Glutamatergic neuron (in vitro differentiated cells): ENCODE measurements around the gene ERICH3. TPM values are rescaled to one million over a fixed set of nuclear protein-coding genes. Genes with fewer than 3 reads are reported as not detected.

Experiments used
- DNase-seq: peaks from one replicate; pipeline ENCODE4 v3.0.0; 2022
- H3K27ac Mint-ChIP-seq: one replicate; pipeline ENCODE4 v1.8.0; 2020; ENCODE audit warnings: mild to moderate bottlenecking, mixed read lengths, inconsistent platforms; ENCODE audit not compliant: unreplicated experiment
- H3K27me3 Mint-ChIP-seq: one replicate; pipeline ENCODE4 v1.8.0; 2020; ENCODE audit warnings: mild to moderate bottlenecking, moderate library complexity, mixed read lengths, inconsistent platforms; ENCODE audit not compliant: unreplicated experiment
- H3K36me3 Mint-ChIP-seq: one replicate; pipeline ENCODE4 v1.8.0; 2020; ENCODE audit warnings: mild to moderate bottlenecking, mixed read lengths, inconsistent platforms; ENCODE audit not compliant: unreplicated experiment
- H3K4me1 Mint-ChIP-seq: one replicate; pipeline ENCODE4 v1.8.0; 2020; ENCODE audit warnings: mild to moderate bottlenecking, low read depth, mixed read lengths, inconsistent platforms; ENCODE audit not compliant: unreplicated experiment
- H3K4me3 Mint-ChIP-seq: one replicate; pipeline ENCODE4 v1.8.0; 2020; ENCODE audit warnings: mild to moderate bottlenecking, mixed read lengths, inconsistent platforms; ENCODE audit not compliant: unreplicated experiment
- H3K9me3 Mint-ChIP-seq: one replicate; pipeline ENCODE4 v1.8.0; 2020; ENCODE audit warnings: mild to moderate bottlenecking, moderate library complexity, mixed read lengths, inconsistent platforms; ENCODE audit not compliant: unreplicated experiment
- total RNA-seq: library from RNA; stranded (reverse); fragmentation: NEBNext Ultra II Directional; extraction: Animal tissue kit (Norgen Biotek cat#: 25700); gene quantifications from one replicate; pipeline ENCODE4 v1.2.1, GENCODE V29; 2021; ENCODE audit not compliant: unreplicated experiment
- TF ChIP-seq, protein P1 (sequence below): fragments of 200-600 bp; sonication (generic); IDR thresholded peaks from one replicate; pipeline ENCODE4 v1.5.0; 2021; ENCODE audit not compliant: partially characterized antibody, unreplicated experiment

The ERICH3 gene
- total RNA-seq, 1 donor from 2014 or later: 1.9 TPM

DNA sequence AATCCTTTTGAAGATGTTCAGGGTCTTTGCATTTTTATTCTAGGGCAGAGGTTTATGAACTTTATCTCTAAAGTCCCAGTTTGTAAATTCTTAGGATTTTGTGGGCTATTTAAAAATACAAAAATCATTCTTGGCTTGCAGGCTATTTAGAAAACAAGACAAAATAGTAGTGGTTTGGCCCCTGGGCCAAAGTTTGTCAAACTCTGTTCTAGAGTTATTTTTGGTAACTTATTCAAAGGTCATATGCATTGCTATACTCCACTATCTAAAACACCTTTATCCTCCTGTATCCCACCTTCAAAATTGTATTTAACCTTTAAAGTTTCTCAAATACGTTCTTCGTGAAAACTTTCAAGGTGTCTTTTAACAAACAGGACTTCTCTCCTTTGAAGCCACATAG lies 85.7 kb downstream of the ERICH3 start:
- no peak for DNase-seq
- Mint-ChIP-seq H3K27ac (no peak overlapping the region), H3K36me3 (no peaks in the 10 kb centered on the region), H3K27me3 (peaks cover 5% of the 10 kb centered on the region), H3K4me1 (peaks cover 4% of the 10 kb centered on the region), H3K4me3 (no peak overlapping the region), H3K9me3 (peaks cover 1% of the 10 kb centered on the region)
- TF ChIP-seq, protein P1, sequence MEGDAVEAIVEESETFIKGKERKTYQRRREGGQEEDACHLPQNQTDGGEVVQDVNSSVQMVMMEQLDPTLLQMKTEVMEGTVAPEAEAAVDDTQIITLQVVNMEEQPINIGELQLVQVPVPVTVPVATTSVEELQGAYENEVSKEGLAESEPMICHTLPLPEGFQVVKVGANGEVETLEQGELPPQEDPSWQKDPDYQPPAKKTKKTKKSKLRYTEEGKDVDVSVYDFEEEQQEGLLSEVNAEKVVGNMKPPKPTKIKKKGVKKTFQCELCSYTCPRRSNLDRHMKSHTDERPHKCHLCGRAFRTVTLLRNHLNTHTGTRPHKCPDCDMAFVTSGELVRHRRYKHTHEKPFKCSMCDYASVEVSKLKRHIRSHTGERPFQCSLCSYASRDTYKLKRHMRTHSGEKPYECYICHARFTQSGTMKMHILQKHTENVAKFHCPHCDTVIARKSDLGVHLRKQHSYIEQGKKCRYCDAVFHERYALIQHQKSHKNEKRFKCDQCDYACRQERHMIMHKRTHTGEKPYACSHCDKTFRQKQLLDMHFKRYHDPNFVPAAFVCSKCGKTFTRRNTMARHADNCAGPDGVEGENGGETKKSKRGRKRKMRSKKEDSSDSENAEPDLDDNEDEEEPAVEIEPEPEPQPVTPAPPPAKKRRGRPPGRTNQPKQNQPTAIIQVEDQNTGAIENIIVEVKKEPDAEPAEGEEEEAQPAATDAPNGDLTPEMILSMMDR: no peak

DNA sequence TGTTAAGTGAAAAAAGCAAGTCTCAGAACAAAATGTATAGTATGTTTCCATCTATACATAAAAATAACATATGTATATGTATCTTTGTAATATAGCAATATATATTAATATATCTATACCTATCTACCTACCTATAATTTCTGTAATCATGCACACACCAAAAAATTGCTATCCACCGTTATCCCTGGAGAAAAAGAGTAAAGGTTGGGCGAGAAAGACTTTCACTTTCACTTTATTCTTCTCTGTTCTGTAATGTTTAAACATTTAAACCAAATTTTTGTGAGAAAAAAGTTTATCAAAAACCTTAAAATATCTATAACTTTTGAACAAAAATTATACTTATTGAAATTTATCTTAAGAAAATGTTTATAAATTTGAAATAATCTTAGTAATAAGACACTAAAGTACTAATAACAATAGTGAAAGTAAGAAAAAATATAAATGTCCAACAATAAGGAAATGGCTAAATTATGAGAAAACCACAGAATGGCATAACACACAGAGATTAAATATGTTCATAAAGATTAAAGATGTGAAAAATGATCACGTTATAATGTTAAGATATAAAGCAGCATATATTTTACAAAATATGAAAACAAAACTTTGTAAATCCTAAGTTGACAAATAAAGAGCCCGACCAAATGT lies 87.2 kb downstream of the ERICH3 start:
- no peak for DNase-seq
- Mint-ChIP-seq H3K36me3 (no peaks in the 10 kb centered on the region), H3K27ac (no peak overlapping the region), H3K27me3 (peaks cover 5% of the 10 kb centered on the region), H3K4me1 (peaks cover 2% of the 10 kb centered on the region), H3K9me3 (peaks cover 1% of the 10 kb centered on the region), H3K4me3 (no peak overlapping the region)
- TF ChIP-seq, protein P1: no peak

DNA sequence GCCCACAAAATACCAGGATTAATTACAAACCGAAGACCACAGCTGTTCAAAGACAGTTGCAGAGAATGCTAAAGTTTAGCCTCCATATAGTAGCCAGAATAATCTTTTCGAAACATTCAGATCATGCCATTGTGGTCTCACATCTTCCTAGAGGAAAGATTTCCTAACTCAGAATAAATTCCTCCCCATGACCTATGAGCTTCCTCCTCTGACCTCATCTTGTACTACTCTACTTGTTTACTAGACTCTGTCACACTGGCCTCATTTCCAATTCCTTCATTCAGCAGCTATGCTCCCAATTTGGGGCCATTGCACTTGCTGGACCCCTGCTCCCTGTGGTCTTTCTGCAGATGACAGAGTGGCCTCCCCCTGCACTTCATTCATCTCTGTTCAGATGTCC lies 89.4 kb downstream of the ERICH3 start:
- TF ChIP-seq, protein P1: no peak
- peaks cover 4% of the 10 kb centered on the region for H3K36me3 Mint-ChIP-seq
- H3K9me3 Mint-ChIP-seq: peaks cover 1% of the 10 kb centered on the region
- no peak overlapping the region for H3K27ac Mint-ChIP-seq
- H3K4me3 Mint-ChIP-seq: no peak overlapping the region
- no peak for DNase-seq
- peaks cover 3% of the 10 kb centered on the region for H3K27me3 Mint-ChIP-seq
- no peaks in the 10 kb centered on the region for H3K4me1 Mint-ChIP-seq

DNA sequence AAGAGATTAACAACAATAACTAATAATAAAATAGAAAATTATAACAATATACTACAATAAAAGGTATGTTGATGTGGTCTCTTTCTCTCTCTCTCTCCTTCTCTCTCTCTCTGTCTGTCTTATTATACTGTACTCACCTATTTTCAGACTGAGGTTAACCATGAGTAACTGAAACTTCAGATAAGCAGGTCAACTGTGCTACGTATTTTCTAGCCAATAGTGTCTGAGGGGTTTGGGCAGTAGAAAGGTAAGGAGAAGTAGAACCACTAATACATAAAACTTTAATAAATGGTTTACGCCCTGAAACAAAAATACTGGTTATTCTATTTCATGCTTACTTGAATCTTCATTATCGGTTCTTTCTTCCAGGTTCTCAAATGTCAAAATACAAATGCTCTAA lies 90.2 kb downstream of the ERICH3 start:
- H3K27ac Mint-ChIP-seq: no peak overlapping the region
- no peak overlapping the region for H3K4me3 Mint-ChIP-seq
- TF ChIP-seq, protein P1: no peak
- no peak for DNase-seq
- H3K36me3 Mint-ChIP-seq: peaks cover 4% of the 10 kb centered on the region
- H3K4me1 Mint-ChIP-seq: no peaks in the 10 kb centered on the region
- peaks cover 1% of the 10 kb centered on the region for H3K9me3 Mint-ChIP-seq
- H3K27me3 Mint-ChIP-seq: peaks cover 3% of the 10 kb centered on the region

DNA sequence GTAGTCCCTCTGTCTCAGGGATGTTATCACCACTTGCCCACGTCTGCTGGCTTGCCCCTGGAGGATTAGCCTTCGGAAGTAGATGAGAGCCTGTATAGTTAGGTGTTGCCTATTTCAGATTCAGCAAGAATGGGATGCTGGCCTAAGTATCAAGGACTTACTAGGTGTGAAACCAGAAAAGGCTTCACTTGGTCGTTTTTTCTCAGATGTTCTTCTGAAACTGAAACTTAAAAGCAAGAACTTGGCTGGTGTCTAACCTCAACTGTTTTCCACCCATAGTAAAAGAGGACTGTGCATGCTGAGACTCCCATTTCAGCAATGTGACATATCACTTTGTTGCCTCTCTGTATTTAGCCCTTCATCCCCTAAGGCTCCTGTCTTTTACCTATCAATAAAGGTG lies 94.2 kb downstream of the ERICH3 start:
- DNase-seq: no peak
- H3K4me3 Mint-ChIP-seq: no peak overlapping the region
- H3K9me3 Mint-ChIP-seq: peaks cover 1% of the 10 kb centered on the region
- no peaks in the 10 kb centered on the region for H3K4me1 Mint-ChIP-seq
- H3K27me3 Mint-ChIP-seq: peaks cover 2% of the 10 kb centered on the region
- H3K36me3 Mint-ChIP-seq: peaks cover 4% of the 10 kb centered on the region
- TF ChIP-seq, protein P1: no peak
- no peak overlapping the region for H3K27ac Mint-ChIP-seq
